NCI-H2227 (cell line): ENCODE measurements around the gene SLF2.
A peak's percentile ranks its signal among the peaks of the same experiment; 100 is the strongest.

Source experiments
- DNase-seq: peaks from one replicate; lab custom pipeline; 2025; ENCODE audit not compliant: unreplicated experiment; lab: John Stamatoyannopoulos, UW

Gene SLF2

DNA sequence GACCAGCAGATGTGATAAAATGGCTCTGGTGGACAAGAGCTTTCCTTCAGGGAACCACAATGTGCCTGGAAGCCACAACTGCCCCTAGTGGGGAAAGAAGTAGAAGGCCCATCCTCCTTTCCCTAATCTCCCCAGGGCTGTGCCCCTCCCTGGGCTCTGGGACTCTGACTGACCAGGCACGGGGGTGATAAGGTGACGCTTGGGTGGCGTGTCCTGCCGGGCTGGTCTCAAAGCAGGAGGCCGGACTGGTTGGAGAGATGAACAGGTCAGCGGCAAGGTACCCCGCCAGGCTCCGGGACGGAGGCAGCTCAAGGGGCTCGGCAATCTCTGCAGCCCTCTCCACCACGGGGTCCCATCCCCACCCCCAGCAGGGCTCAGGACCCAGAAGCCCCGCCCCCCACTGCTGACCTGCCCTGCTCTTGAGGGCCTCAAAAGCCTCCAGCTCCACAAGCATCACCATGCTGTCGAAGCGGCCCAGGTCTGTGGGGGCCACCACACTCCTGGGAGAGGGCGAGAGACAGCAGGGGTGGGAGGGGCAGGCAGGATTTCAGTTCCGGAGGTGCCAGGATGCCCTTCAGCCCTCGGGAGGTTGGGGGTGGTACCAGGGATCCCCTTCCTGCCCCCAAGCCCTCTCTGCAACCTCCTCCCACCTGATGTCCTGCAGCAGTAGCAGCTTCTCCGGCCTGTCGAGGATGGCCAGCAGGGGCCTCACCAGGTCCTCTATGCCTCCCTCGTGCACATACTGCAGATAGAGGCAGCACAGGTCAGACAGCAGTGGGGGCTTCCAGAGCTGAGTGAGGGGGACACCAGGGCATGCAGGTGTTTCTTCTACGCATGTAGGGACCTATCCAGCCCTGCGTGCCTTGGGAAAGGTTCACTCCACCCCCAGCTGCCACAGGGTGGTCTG, 99.0 kb downstream of the SLF2 start:
- DNase-seq = no peak

DNA sequence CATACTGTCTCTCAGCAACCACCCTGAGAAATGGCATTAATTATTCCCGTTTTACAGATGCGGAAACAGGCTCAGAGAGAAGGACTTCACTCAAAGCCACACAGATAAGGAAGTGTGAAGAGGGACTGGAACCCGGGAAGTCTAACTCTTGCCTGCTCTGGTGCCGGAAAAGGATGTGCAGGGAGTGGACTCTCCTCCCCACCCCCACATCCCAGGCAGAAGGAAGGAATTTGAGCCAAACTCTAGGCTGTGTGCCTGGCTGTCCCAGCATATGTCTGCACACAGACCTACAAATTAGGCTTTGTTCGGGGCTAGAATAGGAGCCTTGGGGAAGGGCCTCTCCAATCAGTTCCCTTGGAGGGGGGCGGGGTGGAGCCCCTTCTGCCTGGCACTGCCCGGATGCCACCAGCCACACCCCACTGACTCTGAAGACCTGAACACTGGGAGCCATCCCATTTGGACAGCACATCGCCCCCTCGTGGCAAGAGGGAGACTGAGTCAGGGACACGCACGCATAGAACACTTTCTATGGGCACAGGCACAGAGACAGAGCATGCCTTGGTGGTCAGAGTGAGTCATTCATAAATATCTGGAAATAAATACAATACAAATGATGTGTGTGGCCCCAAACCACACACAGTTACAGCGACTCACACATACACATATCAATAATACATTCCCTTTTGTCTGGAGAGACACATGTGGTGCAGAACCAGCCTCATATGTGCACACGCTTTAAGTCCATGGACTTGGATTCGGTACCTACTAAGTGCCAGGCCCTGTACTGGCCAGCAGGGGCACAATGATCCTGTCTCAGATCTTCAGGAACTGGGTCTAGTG, 100.0 kb downstream of the SLF2 start:
- peak; percentile 81 for DNase-seq

DNA sequence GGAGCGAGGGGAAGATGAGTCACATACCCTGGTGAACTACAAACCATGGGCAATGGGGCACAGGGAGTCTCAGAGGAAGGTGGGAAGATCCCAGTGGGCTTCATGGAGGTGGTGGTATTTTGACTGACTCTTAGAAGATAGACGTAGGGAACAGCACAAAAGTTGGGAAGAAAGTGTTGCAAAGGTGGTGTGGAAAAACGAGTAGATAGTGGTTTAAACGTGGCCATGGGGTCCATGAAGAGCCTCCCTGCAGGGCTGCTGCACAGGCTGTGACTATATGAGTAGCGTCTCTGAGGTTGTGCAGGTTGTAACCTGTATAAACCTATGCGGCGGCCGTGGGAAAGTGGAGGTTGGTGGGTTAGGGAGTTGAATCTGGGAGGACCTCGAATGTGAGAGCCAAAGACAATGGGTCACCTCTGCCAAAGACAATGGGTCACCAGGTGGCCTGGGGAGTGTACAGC, 100.6 kb downstream of the SLF2 start:
- DNase-seq = no peak

DNA sequence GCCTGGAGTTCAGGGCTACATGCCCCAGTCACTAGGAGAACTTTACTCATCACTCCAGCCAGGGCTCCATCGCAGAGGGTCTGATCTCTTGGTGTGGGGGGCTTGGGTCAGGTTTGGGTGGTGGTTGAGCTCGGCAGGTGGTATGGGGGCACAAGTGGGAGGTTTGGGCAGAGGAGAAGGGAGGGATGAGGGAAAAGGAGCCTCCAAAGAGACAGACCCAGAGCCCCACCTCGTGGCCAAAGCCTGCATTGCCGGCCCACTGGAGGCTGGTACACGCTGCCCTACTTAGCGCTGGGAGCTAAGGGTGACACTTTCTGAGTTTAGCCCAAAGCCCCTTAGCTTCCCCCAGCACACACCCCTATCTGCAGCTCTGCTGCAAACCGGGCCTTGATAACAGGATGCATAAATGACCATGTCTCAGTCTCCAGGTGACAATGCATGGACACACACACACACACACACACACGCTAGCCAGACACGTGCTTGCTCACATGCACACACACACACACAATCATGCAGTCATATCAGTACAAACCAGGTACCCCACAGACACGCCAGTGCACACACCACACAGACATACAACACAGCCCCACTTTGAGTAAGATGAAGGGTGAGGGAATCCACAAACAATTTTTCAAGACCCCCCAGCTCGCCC, 101.6 kb downstream of the SLF2 start:
- peak; percentile 64 for DNase-seq
